Measurements from ENCODE around the gene PCDH9.
"Not testable (repeated sequence)": the region's sequence is repeated elsewhere in the genome, so short reads cannot be mapped to it uniquely, and the experiment has no call there.

GRCh38 chr13:66259426-66259825 is 970.7 kb downstream of the PCDH9 start:
- not testable (repeated sequence) for TF ChIP-seq CTCF, POLR2A (IDR thresholded peaks at IDR 0.05)

Data from Peyer's patch (tissue), 4 donors.